Measurements from ENCODE around the gene BHLHE40.

Gene BHLHE40

DNA sequence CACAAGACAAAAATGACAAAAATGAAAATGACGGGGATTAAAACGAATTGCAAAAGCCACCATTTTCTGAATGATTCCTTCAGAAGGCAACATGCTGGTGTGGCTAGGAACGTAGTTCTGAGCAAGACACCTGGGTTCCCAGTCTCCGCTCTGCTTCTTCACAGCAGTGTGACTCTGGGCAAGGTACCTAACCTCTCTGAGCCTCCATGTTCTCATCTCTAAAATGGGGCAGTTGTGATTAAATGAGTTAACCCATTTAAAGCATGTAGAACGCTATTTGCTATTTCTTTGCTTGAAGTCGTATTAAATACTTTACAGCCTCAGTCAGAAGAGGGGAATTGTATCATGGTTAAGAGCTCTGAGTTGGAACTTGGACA, 23.6 kb downstream of the BHLHE40 start:
- DNase-seq = no peak

DNA sequence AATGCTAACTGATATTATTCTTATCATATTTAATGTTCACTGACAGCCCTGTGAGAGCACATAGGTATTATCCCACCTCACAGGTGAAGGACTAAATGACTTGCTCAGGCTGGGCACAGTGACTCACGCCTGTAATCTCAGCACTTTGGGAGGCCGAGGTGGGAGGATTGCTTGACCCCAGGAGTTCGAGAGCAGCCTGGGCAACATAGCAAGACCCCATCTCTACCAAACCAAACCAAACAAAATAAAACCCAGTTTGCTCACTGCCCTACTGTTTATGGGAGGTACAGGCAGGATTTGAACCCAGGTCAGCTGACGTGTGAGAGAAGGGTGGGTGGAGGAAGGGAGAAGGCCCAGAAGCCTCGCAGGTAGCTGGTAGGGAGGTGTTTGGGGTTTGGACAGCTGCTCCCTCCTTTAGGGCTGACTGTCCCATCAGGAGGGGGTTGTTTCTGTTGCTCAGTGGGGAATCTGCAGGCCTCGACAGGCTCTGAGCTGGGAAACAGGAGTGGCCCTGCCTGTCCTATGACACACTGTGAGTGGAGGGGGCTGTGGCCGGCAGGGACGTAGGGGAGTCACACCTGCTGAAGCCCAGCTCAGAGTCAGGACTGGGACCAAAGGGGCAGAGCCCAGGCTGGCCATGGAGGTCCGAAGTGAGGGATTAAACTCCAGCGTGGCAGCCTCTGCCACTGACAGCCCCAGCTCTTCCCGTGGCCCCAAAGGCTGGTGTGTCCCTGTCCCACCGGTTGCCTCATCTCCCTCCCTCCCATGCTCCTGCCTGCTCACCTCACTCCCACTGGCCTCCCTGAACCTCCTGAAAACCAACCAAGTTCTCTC, 25.3 kb downstream of the BHLHE40 start:
- no peak for DNase-seq

- no peak for DNase-seq
These were observed 26.1 kb downstream of the BHLHE40 start for GRCh38 chr3:5005367-5005766.

DNA sequence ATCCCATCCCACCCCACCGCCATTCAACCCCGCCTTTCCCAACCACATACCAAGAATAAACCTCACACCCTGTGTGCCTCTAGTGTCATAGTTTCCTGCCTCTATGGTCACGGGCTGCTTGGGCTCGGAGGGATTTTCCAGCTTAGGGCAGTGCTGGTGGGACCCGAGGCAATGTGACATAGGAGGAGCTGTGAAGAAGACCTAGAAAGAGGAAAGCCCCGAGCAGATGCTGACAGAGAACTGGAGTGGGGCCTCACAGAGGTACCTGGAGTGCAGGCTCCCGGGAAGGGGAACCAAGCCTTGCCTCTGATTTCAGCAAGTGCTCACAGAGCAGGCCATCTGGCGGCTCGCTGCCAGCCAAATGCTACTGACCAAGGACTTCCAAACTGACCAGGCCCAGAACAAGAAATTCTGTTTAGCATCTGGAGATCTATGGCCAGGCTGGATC, 27.5 kb downstream of the BHLHE40 start:
- DNase-seq = no peak

GRCh38 chr3:5007873-5008272, 28.6 kb downstream of the BHLHE40 start:
- DNase-seq = no peak

DNA sequence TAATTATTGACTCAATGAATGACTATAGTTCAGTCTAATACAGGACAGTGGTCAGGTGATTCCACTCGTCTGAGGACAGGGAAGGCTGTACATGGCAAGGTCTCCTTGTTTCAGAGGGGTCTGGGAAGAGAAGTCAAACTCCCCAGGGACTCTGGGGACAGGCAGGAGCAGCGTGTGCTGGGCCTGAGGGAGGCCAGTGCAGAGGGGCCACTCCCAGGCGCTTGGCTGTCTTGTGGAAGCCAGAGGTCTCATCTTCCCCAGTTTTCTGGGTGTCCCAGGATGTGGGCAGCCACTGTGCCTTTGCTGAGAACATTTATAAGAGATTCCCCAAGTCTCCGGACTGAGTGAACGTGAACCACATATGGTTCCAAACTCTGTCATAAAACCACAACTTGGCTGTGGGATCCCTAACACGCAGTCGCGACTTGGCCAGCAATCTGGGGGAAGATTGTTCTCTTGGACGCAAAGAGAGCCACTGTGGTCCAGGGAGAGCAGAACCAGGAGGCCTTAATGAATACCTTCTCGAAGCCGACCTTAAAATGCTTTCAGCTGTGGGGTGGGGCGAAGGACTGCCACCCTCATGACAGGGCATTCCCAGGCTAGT, 30.4 kb downstream of the BHLHE40 start:
- DNase-seq = no peak

- no peak for DNase-seq
These were observed 30.9 kb downstream of the BHLHE40 start for GRCh38 chr3:5010140-5010539.

- no peak for DNase-seq
These were observed 31.7 kb downstream of the BHLHE40 start for GRCh38 chr3:5010706-5011554.

DNA sequence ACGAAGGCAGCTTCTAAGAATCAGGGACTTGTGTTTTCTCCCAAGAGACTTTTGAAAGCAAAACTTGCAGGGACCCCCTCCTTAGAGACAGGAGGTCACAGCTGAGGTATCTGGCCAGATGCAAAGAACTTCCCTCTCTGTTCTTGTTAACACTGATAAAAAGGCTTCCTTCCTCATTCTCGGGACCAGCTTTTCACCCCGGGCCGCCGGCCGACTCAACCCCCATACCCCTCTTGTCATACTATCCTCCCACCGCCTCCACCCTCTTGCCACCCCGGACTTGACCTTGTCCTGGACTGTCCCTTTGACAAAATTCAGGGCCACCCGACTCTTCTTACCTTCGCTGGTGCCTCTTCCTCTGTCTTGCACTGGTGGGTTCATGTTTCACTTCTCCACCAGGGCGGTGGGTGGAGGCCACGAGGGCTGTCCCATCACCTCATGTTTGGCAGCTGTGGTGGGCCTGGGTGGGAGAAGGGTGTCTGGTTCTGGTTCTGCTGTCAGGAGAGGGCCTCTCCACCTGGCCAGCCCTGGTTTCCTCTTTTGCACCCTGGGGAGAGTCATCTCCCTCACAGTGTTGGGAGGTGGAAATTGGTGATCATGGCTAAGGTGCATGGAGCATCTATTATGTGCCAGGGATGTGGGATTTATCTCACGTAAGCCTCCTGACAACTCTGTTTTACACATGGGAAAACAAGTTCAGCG, 32.5 kb downstream of the BHLHE40 start:
- DNase-seq = no peak

GRCh38 chr3:5012367-5012766, 33.1 kb downstream of the BHLHE40 start:
- DNase-seq = no peak

GRCh38 chr3:5013021-5013906, 34.0 kb downstream of the BHLHE40 start:
- DNase-seq = no peak

- DNase-seq = no peak
These were observed 35.2 kb downstream of the BHLHE40 start for GRCh38 chr3:5014391-5014790.

DNA sequence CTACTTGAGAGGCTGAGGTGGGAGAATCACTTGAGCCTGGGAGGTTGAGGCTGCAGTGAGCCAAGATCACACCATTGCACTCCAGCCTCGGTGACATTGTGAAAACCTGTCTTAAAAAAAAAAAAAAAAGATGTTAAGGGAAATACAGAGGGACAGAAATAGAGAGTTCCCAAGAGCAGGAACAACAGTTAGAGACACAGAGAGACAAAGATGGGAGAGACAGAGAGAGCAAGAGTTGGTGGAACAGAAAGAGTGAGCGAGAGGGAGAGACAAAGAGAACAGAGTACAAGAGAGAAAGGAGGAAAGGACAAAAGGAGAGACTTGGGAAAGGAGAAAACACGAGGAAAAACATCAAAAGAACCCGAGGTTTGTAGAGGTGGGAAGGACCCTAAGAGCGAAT, 35.8 kb downstream of the BHLHE40 start:
- no peak for DNase-seq

- DNase-seq = no peak
These were observed 37.2 kb downstream of the BHLHE40 start for GRCh38 chr3:5016211-5017161.

- no peak for DNase-seq
These were observed 38.8 kb downstream of the BHLHE40 start for GRCh38 chr3:5017925-5018531.

GRCh38 chr3:5019411-5020241, 40.4 kb downstream of the BHLHE40 start:
- no peak for DNase-seq

DNA sequence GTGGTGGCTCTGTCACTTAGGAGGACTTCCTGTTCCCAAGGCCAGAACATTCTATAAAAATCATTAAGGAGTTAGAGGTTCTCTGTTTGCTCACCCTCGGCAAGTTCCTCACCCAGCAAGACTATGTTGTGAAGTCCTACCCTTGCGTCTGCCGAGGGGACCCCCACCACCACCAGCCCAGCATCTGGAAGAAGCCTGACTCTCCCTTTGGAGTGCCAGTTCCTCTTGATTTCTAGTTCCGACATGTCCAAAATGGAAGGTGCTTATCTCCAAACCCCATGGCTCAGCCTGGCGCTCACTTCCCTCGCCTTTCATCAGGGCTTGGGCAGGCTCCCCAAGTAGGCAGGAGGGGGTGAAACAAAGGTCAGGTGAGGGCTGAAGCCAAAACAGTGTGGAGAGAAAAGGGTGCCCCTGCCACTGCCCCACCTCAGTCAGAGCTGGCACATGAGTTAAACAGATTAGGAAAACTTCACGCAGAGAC, 41.0 kb downstream of the BHLHE40 start:
- DNase-seq = no peak

GRCh38 chr3:5021116-5022092, 42.2 kb downstream of the BHLHE40 start:
- no peak for DNase-seq

Data from NCI-H1105 treated with DMSO at 0.1 percent for 48 hours (cell line).